NCI-H1048 (cell line): ENCODE results near the gene AKT2.
"Not testable (repeated sequence)": the region's sequence is repeated elsewhere in the genome, so short reads cannot be mapped to it uniquely, and the experiment has no call there.

Experiments
- DNase-seq: peaks from one replicate; lab custom pipeline; 2025; lab: John Stamatoyannopoulos, UW

The AKT2 gene

DNA sequence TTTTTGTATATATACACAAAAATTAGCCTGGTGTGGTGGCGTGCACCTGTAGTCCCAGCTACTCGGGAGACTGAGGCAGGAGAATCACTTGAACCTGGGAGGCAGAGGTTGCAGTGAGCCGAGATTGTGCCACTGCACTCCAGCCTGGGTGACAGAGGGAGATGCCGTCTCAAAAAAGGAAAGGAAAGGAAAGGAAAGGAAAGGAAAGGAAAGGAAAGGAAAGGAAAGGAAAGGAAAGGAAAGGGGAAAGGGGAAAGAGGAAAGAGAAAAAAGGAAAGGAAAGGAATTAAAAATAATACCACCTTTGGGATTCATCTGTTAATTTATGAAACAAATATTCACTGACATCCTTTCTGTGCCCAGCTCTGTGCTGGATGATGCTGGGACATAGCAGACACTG, 66.1 kb downstream of the AKT2 start:
- DNase-seq, result not testable (repeated sequence)

DNA sequence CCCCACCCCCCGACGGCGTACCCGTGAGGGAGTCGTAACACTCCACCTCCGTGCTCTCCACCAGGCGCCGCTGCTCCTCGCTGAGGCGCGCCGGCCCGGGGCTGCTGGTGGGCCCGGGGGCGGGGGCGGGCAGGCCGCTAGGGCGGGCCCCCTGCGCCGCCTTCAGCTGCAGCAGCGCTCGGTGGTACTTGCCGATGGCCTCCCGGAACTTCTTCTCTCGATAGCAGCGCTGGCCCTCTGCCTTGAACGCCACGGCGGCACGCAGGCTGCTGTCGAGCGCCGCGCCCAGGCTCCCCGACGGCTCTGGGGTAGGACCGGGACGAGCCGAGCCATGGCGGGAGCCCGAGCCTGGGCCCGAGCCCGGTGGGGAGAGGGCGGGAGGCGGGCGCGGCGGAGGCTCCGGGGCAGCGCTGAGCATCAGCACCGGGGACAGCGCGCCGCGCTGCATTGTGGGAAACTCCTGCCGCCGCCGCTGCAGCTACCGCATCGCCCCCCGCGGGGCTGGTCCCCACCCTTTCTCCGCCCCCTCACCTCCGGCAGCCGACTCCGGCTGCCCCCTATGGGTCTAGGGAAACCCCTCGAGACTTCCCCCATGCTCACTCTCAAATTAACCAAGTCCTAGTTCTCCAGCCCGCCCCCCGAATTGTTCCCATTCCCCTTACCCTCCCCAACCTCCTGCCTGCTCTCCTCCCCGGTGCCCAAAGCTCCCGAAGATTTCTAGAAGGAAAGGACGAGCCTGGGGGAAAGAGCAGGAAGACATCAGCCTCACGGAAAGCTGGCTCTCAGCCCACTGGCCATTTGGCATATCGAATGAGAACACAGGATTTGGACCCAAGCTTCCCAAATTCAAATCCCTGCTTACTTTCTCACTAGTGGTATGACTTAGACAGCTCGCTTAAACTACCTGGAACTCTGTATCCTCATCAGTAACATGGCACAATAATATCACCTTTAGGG, 66.9 kb downstream of the AKT2 start, which contains the start of gene TTC9B:
Gene TTC9B (minus strand): TSS at position 451 of the 957 bp plus-strand sequence. CDS start 3 bp downstream, at position 448.
- DNase-seq, result no peak

DNA sequence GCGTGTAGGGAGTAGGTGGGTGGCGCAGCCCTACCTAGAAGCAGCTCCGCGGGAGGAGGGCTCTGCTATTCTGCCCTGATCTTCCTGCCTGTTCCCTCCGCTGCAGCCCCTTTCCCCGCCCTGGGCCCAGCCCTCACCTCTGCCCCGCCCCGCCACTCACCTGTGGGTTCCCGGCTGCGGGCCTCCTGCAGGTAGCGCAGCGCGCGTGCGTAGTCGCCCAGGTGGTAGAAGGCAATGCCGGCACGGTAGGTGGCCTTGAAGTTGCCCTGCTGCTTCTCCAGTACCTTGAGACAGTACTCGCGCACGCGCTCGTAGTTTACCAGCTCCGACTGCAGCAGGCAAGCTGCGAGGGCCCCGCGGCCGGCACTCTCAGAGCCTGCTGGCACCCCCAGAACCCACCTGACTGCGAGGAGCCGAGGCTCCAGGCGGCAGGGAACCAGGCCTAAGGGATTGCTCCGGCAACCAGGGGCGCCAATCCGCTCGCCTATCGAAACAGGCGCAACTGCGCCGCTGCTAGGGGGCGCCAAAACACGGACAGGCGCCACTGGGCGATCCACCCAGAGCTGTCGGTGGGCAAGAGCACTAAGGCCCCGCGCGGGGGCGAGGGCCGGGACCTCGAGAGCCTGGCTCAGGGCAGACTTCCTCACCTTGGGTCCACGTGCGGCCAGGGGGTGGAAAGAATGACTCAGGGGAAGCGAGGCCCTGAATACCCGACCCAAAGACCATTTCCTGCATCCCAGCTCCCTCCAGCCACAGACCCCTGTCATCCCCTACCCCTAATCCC, 67.9 kb downstream of the AKT2 start:
- no peak for DNase-seq

DNA sequence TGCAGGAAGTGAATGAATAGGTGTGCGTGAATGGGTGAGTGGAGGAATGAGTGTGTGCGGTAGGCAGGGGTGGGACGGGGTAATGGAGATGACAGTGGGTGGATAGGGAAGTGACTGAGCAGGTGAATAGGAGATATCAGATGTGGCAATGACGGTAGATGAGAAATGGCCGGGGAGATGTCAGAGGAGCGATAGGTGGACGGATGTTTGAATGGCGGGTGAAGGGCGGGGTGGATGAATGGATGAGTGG, 68.4 kb downstream of the AKT2 start:
- DNase-seq, result no peak

DNA sequence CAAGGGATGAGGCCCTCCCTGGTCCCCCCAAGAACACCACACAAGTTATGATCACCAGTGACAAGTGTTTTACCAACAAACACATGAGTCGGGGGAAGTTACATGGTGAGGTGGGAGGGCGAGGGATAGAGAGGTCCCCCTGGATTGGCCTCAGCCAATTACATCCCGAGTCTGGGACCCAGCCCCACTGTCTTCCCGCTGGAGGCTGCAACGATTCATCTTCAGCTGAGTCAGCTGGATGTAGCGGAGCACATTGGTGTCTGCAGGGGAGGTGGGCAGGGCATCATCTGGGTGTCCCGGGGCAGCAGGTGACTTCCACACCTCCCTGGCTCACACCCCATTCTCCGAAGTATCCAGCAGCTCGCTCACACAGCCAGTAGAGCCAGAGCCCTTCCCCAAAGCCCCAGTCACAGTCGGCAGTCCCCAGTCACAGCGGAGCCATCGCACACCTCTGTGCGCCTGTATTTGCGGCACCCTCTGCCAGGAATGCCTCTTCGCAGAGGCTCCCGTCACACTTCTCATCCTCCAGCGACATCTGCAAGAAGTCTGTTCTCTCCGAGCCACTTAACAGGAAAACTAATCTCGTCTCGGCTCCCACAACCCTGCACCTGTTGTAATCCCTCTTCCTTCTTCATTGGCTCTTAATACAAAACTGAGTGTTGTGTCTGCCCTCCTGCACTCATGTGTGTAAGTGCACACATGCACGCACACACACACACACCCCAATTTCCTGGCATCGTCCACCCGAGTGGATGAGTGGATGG, 69.0 kb downstream of the AKT2 start:
- no peak for DNase-seq

DNA sequence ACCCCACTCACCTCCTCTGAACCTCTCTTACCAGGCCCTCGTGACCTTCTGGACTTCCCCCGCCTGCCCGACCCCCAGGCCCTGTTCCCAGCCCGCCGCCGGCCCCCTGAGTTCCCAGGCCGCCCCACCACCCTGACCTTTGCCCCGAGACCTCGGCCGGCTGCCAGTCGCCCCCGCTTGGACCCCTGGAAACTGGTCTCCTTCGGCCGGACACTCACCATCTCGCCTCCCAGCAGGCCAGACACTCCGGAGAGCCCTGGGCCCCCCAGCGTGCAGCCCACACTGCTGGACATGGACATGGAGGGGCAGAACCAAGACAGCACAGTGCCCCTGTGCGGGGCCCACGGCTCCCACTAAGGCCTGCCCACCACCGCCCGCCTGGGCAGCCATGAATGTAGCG, 70.2 kb downstream of the AKT2 start:
- DNase-seq, result no peak

DNA sequence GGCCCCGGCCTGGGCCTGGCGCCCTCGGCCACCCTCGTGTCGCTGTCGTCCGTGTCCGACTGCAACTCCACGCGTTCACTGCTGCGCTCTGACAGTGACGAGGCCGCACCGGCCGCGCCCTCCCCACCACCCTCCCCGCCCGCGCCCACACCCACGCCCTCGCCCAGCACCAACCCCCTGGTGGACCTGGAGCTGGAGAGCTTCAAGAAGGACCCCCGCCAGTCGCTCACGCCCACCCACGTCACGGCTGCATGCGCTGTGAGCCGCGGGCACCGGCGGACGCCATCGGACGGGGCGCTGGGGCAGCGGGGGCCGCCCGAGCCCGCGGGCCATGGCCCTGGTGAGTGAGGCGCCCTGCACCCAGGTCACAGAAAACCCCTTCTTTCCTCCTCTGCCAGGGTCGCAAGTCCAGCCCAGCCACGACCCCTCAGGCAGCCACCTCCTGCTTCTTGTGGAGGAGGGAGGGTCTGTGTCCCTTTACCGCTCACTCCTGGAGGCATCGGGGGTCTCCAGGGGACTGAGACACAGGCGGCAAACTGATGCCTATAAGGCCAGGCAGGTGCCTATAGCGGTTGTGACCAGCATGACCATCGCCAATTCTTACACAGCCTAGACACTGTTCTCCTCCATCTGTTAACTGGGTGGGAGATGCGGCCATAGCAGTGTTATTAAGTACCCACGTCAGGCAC, 71.1 kb downstream of the AKT2 start:
- no peak for DNase-seq

DNA sequence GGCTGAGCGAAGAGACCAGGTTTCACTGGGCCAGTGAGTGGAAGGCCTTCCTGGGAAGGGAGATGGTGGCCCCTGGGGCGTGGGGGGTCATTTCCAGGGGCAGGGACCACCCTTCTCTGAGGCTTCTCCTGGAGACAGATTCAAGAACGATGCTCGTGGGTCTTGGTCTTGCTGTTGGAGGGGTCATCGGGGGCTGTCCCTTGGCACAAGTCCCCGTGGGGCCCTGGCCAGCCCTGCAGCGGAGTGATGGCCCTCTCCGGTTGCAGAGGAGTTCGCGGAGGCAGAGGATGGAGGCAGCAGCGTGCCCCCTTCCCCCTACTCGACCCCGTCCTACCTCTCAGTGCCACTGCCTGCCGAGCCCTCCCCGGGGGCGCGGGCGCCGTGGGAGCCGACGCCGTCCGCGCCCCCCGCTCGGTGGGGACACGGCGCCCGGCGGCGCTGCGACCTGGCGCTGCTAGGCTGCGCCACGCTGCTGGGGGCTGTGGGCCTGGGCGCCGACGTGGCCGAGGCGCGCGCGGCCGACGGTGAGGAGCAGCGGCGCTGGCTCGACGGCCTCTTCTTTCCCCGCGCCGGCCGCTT, 71.8 kb downstream of the AKT2 start:
- no peak for DNase-seq

DNA sequence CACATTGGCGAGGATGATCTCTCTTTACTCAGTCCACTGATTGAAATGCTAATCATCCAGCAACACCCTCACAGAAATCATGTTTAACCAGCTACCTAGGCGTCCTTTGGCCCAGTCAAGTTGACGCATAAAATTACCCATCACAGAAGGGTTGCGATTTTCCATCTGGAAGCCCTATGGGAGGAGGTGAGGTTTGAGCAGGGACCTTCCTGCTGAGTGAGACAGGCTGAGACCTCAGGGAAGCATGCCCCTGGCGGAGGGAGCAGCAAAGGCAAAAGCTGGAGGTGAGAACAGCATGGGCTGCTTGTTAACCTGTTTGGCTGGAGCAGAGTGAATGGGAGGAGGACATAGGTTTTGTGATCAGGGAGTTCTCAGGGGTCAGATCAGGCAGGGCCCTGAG, 74.3 kb downstream of the AKT2 start:
- no peak for DNase-seq

DNA sequence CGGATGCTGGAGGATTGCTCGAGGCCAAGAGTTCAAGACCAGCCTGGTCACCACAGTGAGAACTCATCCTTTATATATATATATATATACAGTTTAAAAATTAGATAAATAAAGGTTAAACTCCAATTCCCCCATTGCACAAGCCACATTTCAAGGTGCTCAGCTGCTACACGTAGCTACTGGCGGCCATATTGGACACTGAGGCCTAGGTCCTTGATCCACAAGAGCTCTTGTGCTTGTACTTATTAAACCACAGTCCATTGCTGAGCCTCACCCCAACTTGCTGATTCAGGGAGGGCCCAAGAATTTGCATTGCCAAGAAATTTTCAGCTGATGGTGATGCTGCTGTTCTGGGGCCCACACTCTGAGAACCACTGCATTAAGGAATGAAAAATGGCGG, 76.5 kb downstream of the AKT2 start:
- no peak for DNase-seq

DNA sequence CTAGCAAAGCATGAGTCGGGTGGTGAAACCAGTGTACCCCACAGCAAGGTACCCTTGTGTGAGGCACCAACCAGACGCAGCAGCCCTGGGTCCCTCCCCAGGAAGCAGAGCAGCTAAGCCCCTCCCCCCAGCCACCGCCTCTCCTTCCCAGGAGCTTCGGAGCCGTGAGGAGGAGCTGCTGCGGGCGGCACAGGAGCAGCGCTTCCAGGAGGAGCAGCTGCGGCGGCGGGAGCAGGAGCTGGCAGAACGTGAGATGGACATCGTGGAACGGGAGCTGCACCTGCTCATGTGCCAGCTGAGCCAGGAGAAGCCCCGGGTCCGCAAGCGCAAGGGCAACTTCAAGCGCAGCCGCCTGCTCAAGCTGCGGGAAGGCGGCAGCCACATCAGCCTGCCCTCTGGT, 79.4 kb downstream of the AKT2 start:
- DNase-seq, result no peak

DNA sequence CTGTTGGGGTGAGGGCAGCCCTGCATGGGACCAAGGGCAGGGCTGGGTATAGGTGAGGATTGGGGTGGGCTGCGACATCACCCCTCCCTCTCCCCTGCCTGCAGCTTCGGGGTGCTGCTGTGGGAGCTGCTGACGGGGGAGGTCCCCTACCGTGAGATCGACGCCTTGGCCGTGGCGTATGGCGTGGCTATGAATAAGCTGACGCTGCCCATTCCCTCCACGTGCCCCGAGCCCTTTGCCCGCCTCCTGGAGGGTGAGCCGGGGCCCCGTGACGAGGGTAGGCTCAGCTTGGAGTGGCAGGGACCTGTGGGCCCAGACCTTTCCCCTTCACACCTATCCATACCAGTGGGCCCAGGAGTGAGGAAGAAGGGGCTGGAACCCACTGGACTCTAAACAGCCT, 80.8 kb downstream of the AKT2 start:
- DNase-seq, result no peak

DNA sequence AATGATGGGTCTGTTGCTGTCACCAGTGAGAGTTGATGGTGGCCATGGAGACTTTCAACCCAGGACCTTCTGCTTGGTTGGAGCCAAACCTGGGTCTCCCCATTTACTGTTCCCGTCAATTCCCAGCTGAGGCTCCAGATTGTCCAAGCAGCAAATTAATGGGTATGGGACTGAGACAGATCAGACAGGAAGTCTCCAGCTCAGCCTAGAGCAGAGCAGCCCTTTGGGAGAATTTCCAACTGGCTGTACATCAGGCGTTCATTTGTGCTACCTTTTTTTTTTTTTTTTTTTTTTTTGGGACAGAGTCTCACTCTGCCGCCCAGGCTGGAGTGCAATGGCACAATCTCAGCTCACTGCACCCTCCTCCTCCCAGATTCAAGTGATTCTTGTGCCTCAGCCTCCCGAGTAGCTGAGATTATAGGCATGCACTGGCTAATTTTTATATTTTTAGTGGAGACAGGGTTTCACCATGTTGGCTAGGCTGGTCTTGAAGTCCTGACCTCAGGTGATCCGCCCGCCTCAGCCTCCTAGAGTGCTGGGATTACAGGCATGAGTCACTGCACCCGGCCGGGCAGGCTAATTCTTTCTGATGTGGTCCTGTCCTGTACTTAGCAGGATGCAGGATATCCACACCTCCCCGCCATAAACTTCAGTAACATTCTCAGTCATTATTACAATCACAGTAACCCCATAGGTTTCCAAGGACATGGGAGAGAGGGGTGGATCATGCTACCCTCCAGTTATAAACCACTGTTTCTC, 84.6 kb downstream of the AKT2 start:
- DNase-seq, result no peak

DNA sequence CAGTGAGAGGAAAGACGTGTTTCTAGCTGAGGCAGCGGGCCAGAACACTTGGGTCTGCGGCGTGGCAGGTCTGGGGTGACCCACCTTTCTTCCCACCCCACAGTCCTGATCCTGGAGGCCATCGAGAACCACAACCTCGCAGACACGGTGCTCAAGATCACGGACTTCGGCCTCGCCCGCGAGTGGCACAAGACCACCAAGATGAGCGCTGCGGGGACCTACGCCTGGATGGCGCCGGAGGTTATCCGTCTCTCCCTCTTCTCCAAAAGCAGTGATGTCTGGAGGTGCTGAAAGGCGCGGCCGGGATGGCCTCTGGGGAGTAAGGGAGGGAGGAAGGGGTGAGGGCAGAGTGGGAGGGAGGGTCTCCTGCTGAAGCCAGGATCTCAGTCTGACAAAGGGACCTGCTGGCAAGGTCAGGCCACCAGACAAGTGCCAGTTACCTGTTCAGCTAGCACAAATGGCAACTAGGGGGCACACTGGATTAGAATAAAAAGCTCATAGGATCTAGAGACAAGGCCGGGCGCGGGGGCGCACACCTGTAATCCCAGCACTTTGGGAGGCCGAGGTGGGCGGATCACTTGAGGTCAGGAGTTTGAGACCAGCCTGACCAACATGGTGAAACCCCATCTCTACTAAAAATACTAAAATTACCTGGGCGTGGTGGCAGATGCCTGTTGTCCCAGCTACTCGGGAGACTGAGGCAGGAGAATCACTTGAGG, 86.7 kb downstream of the AKT2 start:
- DNase-seq, result no peak

DNA sequence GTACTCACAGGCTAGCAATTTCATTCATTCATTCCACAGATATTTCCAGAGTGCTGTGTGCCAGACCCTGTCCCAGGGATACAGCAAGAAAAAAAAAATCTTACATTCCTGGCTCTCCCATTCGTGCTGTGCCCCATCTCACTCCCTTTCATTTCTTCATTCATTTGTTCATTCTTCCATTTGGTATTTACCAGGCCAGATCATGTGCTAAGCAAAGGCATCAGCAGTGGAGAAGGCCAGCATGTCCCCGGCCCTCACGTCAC, 91.6 kb downstream of the AKT2 start:
- no peak for DNase-seq

DNA sequence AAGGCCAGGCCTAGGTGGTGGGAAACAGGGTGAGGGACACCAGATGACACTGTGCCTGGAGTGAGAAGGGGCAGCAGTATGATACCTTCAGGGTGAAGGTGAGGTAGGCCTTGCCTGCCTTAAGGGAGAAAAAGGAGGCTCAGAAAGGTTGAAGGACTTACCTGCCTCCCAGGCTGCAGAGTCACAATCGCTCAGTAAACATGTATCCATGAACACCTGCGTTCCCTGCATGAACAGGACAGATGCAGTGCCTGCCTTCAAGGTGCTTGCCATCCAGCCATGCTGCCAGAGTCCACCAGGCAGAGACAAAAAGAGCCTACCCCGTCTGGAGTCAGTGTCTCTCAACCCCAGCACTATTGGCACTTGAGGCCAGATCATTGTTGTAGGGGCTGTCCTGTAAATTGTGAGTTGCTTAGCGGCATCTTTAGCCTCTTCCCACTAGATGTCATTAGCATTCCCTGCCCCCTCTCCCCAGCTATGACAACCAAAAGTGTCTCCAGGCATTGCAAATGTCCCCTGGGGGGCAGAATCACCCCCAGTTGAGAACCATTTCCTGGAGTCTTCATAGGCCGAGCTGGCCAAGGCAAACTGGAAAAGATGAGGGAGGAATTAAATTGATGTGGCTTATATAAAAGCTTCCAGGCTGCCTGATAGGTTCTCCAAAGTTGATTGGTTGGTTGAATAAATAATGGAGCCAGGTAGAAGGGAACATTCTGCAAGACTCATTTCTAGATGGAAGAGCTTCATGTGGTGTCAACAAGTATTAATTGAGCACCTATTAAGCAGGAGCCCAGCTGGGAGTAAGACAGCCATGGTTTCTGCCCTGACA, 92.2 kb downstream of the AKT2 start:
- DNase-seq, result no peak

DNA sequence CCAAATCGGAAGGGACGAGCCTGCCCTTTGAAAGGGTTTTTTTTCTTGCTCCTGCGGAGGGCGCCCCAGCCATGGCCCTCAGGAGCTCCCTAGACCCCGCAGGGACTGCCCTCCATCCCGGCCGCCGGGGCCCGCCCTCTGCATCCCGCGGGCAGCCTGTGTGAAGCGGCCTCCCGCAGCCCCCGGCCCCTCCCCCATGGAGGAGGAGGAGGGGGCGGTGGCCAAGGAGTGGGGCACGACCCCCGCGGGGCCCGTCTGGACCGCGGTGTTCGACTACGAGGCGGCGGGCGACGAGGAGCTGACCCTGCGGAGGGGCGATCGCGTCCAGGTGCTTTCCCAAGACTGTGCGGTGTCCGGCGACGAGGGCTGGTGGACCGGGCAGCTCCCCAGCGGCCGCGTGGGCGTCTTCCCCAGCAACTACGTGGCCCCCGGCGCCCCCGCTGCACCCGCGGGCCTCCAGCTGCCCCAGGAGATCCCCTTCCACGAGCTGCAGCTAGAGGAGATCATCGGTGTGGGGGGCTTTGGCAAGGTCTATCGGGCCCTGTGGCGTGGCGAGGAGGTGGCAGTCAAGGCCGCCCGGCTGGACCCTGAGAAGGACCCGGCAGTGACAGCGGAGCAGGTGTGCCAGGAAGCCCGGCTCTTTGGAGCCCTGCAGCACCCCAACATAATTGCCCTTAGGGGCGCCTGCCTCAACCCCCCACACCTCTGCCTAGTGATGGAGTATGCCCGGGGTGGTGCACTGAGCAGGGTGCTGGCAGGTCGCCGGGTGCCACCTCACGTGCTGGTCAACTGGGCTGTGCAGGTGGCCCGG, 93.1 kb downstream of the AKT2 start:
- DNase-seq, result no peak

DNA sequence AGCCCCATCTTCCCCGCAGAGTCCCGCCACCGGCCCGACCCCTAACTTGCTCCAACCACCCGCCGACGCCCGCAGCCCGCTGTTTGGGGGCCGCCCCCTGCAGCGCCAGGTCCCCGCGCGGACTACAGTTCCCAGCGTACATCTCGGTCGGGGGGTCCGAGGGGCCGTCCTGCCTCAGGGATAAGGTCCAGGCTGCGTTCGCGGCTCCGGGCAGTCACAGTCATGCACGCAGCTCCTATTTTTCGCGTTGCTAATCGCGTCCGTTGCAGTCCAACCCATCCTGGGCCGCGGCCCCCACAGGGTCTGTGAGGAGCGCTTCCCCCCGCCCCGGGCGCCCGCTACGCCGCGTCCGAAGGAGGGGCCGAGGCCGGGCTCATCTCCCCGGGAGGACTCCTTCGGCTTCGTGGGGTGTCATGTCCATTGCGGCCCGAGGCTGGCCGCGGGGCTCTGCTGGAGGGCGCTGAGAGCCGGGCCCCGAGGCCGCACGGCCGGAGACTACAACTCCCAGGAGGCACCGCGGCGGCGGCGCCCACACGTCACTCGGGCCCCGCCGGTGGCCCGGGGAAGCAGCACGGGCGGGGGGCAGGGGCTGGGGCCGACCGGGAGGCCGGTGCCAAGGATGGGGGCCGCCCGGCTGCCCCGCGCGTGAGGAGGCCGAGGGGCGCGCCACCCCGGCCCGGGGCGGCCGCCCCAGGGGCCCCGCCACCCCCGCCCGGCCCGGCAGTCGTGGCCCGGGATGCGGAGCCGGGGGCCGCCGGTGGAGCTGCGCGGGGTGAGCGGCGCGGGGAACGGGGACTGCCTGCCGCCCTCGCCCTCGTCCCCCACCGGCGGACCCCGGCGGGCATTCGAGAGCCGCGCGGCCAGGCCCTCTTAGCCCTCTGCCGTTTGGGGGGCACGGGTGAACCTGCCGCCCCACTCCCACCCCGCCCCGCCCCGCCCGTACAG, 94.0 kb downstream of the AKT2 start, which contains the start of gene MAP3K10:
Gene MAP3K10 (plus strand): TSS at position 536 of the 945 bp plus-strand sequence. CDS start 606 bp downstream, outside the sequence.
- DNase-seq, result no peak
